ENCODE results near the gene COMMD8.

COMMD8 gene

GRCh38 chr4:47471591-47471990, 8.1 kb upstream of the COMMD8 start:
- DNase-seq (ENCODE audit: low spot score): no peak

- no peak for DNase-seq (ENCODE audit: low spot score)
Measured at GRCh38 chr4:47471064-47471463, 7.6 kb upstream of the COMMD8 start.

GRCh38 chr4:47469951-47470350, 6.4 kb upstream of the COMMD8 start:
- DNase-seq (ENCODE audit: low spot score): no peak

GRCh38 chr4:47468706-47469365, 5.3 kb upstream of the COMMD8 start:
- DNase-seq (ENCODE audit: low spot score): no peak

- no peak for DNase-seq (ENCODE audit: low spot score)
Measured at GRCh38 chr4:47466056-47466785, 2.7 kb upstream of the COMMD8 start.

- no peak for DNase-seq (ENCODE audit: low spot score)
Measured at GRCh38 chr4:47465004-47465403, 1.5 kb upstream of the COMMD8 start.

- DNase-seq (ENCODE audit: low spot score): no peak
Measured at GRCh38 chr4:47462799-47463234, 685 bp downstream of the COMMD8 start.

GRCh38 chr4:47451657-47452056, 11.8 kb downstream of the COMMD8 start:
- DNase-seq (ENCODE audit: low spot score): no peak

GRCh38 chr4:47444031-47444430, 19.5 kb downstream of the COMMD8 start:
- DNase-seq (ENCODE audit: low spot score): no peak

GRCh38 chr4:47442980-47443379, 20.5 kb downstream of the COMMD8 start:
- no peak for DNase-seq (ENCODE audit: low spot score)

GRCh38 chr4:47434931-47435330, 28.6 kb downstream of the COMMD8 start:
- DNase-seq (ENCODE audit: low spot score): no peak

GRCh38 chr4:47432749-47433148, 30.8 kb downstream of the COMMD8 start:
- DNase-seq (ENCODE audit: low spot score): no peak

- DNase-seq (ENCODE audit: low spot score): no peak
Measured at GRCh38 chr4:47427935-47428334, 35.6 kb downstream of the COMMD8 start.

- no peak for DNase-seq (ENCODE audit: low spot score)
Measured at GRCh38 chr4:47425628-47426027, 37.9 kb downstream of the COMMD8 start.

GRCh38 chr4:47419296-47419695, 44.2 kb downstream of the COMMD8 start:
- no peak for DNase-seq (ENCODE audit: low spot score)

- no peak for DNase-seq (ENCODE audit: low spot score)
Measured at GRCh38 chr4:47418147-47418546, 45.4 kb downstream of the COMMD8 start.

GRCh38 chr4:47415719-47416118, 47.8 kb downstream of the COMMD8 start:
- DNase-seq (ENCODE audit: low spot score): no peak

- no peak for DNase-seq (ENCODE audit: low spot score)
Measured at GRCh38 chr4:47413521-47413920, 50.0 kb downstream of the COMMD8 start.

GRCh38 chr4:47410271-47410670, 53.2 kb downstream of the COMMD8 start:
- no peak for DNase-seq (ENCODE audit: low spot score)

GRCh38 chr4:47406408-47406807, 57.1 kb downstream of the COMMD8 start:
- DNase-seq (ENCODE audit: low spot score): no peak
